GM15510 (cell line): Measurements from ENCODE around the gene APBA3.

Experiments
- POLR2A ChIP-seq: IDR thresholded peaks from 3 replicates; pipeline ENCODE4 v1.6.1; 2011; ENCODE audit warnings: borderline replicate concordance; ENCODE audit not compliant: insufficient read length; ENCODE audit errors: extremely low read depth

The APBA3 gene, protein sequence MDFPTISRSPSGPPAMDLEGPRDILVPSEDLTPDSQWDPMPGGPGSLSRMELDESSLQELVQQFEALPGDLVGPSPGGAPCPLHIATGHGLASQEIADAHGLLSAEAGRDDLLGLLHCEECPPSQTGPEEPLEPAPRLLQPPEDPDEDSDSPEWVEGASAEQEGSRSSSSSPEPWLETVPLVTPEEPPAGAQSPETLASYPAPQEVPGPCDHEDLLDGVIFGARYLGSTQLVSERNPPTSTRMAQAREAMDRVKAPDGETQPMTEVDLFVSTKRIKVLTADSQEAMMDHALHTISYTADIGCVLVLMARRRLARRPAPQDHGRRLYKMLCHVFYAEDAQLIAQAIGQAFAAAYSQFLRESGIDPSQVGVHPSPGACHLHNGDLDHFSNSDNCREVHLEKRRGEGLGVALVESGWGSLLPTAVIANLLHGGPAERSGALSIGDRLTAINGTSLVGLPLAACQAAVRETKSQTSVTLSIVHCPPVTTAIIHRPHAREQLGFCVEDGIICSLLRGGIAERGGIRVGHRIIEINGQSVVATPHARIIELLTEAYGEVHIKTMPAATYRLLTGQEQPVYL

DNA sequence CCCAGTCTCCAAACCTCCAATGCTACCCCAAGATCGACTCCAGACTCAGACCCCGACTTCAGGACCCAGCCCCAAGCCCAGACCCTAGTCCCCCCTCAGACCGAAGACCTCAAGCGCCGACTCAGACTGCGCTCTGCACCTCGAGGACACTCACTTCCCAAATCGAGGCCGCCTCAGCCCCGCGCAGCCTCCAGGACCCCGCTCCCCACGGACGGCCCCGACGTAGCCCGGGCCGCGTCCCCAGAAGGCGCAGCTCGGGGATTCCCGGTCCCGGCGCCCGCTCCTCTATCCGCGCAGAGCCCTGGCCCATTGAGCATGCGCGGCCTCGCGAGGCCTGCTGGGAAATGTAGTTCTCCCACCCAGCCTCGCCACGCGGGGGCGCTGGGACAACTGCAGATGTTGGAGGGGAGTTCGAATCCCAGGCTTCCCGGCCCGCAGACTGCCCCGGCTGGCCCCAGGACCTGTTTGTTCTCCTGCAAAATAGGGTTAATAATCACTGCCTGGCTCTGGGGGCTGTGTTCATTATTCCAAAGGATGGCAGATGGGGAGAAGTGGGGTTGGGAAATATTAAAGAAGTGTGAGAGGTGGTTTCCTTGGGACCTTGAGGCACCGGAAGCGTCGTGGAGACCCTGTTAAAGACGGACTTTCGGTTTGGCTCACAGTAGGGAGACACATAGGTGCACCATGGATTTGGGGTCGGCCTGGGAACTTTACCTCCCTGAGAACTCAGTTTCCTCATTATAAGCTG lies at the start of gene APBA3:
APBA3 (minus strand) TSS at position 311 of the 748 bp plus-strand sequence. CDS start 1,428 bp downstream, outside the sequence.
- peak; percentile 92 for TF ChIP-seq POLR2A

DNA sequence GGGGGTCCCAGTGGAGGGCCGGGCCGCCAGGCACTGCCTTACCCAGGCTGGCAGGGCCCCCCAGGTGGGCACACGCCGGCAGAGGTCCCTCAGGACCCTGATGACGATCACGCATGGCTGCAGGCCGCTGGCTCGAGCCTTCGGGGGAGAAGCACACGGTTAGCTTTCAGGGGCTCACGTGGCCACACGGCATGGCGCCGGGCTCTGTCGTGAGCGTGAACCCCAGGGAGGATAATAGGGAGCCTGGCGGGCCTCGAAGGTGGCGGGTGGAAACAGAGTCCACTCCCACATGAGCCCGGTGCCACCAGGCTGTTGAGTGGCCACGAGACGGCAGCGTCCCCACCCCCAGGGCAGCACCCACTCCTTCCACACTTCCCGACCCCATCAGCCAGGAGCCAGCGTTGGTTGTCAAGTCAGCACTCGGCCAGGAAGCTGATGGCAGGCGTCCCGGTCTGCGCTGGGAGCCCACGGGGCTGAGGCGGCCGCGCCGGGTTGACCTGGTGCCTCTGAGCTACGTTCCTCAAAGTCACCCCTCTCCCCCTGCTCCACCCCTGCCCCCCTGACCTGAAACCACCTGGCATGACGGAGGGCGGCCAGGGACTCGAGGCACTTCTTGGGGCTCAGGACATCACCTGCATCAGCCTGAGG lies 49.3 kb upstream of the APBA3 start:
- no peak for TF ChIP-seq POLR2A

DNA sequence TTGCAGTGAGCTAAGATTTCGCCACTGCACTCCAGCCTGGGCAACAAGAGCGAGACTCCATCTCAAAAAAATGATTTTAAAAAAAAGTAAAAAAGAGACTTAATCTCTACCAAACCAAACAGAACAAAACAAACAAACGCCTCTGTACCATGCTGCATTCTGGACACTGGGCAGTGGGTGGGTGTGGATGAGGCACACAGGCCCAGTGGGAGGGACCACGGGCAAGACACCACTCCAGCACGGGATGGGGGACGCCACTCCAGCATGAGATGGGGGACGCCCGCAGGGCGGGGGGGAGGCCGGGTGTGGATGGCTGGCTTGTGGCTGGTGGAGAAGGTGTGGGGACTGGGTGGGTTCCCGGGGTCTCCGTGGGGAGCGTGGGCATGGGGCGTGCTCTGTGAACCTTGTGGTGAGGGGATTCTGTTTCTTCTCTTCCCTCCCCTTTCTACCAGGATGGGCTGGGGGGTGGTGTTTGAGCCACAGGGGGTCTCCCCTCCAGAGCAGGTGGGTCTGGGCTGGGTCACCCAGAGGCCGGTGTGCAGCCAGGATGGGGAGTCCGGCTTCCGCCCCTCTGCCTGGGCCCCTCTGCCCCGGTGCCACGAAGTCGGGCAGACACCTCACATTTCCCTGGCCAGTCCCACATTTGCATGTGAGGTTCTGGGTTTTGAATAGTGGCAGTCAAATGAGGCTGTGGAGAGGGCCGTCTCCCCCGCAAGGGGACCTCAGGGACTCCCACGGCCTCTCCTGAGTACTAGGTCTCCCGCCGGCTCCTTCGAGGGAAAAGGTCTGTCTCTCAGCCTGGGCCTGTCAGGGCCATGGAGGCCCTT lies 48.6 kb upstream of the APBA3 start:
- TF ChIP-seq POLR2A = peak; percentile 38

DNA sequence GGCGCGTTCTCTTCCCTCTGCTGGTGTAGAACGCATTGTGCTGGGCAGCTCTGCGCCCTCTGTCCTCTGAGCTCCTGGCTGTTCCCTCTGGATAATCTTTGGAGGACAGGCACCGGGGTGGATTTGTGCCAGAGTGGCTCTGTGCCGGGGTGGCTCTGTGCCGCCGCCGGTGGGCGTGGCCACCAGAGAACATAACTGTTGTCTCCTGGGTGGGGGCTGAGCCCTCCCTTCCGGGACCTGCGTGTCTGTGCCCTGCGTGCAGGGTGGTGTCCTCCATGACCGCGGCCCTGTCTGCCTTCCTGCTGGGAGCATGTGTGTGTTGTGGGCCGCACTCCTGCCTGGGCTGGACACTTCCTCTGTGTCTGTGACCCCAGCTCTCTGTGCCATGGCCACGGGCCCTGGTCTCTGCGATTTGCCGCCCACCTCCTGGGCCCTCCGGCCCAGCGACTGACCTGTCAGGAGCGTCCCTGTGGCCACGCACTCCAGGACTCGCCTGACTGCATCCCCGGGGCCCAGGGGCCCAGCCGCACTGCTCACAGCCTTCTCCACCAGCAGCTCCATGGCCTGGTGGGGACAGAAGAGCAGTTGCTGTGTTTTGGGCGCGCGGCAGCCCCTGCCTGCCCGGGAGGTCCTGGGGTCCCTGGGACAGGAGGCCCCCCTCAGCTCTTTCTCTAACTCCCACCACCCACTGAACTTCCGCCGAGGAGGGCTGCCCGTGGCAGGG lies 47.1 kb upstream of the APBA3 start:
- no peak for TF ChIP-seq POLR2A

DNA sequence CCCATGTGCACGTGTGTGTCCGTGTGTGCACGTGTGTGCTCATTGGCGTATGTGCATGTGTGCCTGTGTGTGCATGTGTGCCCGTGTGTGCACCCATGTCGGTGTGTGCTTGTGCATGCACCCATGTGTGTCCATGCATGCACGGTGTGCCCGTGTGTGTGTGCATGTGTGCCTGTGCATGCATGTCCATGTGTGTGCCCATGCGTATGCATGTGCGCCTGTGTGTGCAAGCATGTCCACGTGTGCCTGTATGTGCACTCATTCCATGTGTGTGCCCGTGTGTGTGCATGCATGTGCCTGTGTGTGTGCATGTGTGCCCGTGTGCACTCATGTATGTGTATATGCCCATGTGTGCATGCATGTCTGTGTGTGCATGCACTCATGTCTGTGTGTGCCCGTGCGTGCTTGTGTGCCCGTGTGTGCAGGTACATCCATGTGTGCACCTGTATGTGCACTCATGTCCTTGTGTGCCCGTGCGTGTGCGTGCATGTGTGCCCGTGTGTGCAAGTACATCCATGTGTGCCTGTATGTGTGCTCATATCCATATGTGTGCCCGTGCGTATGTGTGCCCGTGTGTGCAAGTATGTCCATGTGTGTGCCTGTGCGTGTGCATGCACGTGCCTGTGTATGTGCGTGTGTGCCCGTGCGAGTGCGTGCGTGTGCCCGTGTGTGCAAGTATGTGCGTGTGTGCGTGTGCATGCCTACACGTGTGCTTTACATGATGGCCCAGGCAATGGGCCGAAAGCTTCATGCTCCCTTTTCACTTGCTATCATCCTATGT lies 46.3 kb upstream of the APBA3 start:
- no peak for TF ChIP-seq POLR2A

DNA sequence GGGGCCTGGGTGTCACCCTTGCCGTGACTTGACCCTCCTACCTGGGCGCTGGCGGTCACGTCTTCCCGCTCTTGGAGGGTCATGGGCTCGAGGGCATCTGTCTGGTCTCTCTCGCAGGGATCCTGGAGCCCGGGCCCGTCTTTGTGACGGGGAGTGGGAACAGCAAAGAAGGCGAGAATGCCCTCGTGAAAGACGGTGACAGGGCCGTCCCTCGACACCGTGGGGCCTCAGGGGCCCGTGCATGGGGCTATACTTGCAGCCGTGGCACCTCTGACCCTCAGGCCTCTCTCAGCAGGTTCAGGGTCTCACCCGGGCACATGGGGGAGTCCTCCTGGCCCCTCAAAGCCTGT lies 45.6 kb upstream of the APBA3 start:
- no peak for TF ChIP-seq POLR2A

DNA sequence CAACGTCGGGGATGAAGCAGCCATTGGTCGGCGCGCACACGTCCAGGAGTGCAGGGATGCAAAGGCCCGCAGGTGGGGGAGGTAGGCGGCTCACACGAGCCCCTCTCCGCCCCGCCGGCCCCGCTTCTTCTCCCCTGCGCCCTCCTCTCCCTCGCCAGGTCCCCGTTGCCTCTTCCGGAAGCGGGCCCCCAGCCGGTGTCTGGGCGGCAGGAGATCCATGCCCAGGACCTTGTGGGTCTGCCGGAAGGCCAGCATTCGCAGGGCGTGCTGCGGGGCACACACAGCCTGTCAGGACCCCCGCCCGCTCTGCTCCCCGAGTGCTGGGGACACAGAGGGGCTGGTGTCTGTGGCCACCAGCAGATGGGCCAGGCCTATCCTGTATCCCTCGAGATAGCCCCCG lies 44.4 kb upstream of the APBA3 start:
- TF ChIP-seq POLR2A = no peak

DNA sequence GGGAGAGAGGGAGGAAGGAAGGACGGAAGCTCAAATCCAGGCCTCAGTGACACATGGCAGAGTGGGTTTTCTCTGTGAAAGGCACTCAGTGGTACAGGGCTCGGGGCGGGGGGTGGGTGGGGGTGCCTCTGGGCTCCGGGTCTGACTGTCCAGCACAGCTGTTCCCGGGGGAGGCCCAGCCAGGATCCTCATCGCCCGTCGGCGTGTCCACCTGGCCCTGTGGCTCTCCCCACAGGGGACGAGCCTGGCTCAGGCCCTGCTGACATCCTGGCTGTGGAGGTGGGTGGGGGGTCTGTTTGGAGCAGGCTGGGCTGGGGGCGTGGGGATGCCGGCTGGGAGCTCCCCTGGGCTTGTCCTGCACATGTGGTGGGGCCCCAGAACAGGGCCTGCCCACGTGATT lies 42.9 kb upstream of the APBA3 start:
- no peak for TF ChIP-seq POLR2A

DNA sequence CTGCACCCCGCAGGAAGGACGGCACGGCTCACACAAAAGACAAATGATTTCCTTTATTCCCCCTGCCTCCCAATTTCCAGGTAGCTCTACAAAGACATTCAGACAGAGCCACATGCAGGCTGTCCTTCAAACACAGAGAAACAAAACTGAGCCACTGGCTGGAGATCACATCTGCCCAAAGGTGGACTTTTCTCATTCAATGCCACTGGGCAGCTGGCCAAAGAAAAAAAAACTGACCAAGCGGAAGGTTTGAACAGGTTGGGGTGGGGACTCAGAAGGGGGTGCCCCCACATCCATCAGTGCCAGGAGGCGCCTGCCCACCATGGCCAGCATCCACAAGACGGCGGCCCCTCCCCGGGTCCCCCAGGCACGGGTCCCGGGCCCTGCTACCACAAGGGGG lies 42.5 kb upstream of the APBA3 start:
- no peak for TF ChIP-seq POLR2A

DNA sequence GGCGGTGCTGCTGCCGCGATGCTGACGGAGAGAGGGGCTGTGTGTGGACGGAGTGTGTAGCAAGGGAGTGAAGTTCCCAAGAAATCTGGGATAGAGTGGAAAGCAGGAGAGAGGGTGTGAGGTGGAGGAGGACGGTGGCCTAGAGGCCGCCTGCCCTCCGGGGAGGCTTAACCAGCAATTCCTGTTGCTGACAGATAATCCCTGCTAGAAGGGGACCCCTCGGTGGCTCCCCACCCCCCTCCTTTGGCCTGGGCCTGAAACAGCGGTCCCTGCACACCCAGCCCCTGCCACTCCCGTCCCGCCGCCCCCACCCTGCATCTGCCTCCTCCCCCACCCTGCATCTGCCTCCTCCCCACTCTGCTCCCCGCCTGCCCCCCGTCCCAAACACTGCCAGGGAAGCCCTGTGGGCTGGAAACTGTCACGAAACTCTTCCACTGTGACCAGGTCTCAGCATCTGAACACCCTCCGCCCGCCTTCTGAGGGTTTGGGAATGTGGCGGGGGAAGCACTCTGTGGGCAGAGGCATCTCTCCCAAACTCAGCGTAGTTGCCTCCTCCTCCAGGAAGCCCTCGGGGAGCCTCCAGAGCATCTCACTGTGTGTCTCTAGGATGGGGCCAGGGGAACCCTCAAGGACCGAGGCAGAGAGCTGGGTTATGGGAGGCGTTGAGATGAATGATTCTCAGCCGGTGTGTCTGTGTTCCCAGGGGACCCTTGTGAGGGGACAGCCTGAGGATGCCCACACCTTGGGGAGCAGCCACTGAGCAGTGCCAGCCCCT lies 41.8 kb upstream of the APBA3 start:
- no peak for TF ChIP-seq POLR2A

DNA sequence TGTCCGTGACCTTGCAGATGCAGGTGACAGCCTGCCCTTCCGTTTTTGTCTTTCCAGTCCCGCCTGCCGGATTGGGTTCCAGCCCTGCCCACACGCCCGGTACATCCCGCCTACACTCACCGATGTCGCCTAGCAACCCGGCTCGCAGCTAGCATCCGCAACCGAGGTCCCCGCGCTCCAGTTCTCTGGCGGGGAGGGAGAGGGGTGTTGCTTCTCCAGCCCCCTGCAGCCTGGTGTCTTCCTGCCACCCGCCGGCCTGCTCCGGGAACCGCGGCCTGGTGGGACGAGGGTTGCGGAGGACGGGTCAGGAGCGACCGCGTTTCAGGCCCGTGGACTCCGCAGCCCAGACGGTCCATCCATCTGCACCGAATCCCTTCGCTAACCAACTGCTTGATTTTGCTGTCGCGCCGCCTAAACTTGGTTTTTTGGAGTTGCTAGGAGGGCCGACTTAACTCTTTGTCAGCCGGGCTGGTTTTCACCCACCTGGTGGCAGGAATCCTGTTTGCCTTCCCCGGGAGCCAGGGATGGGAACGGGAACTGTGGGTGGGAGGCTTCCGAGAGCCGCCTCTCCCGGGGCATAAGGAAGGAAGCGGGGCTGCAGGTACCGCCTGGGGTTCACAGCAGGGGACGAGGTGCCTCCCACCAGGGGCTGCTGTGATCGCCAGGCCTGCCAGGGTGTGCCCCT lies 40.1 kb upstream of the APBA3 start:
- TF ChIP-seq POLR2A = no peak

DNA sequence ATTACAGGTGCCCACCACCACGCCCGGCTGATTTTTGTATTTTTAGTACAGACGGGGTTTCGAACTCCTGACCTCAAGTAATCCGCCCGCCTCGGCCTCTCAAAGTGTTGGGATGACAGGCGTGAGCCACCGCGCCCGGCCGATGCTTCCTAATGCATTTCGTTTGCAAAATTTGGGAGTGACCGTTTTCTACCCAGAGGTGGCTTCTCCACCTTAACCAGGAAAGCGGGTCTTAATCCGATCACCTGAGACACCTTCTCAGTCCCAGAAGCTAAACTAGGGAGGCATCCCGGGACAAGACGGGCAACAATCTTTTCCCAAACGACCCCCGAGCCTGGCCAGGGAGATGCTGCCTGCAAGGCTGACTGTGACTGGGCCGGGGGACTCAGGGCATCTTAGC lies 39.5 kb upstream of the APBA3 start:
- TF ChIP-seq POLR2A = no peak
